GM23248 (cell line): ENCODE results near the gene RASAL2. TPM values are rescaled to one million over a fixed set of nuclear protein-coding genes. Genes with fewer than 3 reads are reported as not detected.

Experiments
- DNase-seq: peaks from one replicate; pipeline ENCODE4 v3.0.0-alpha.2; 2015
- H2AFZ ChIP-seq: fragments of 200-600 bp; sonication (generic); 2 replicates; pipeline ENCODE4 v1.6.1; 2016; ENCODE audit warnings: antibody characterized with exemption
- H3F3A ChIP-seq: fragments of 200-600 bp; sonication (generic); 2 replicates; pipeline ENCODE4 v1.6.1; 2016; ENCODE audit warnings: mild to moderate bottlenecking, antibody characterized with exemption, mixed run types; ENCODE audit not compliant: insufficient read depth
- H3K27ac ChIP-seq: fragments of 200-600 bp; sonication (generic); 2 replicates; pipeline ENCODE4 v1.5.1; 2016; ENCODE audit warnings: mild to moderate bottlenecking
- H3K27me3 ChIP-seq: fragments of 200-600 bp; sonication (generic); replicated peaks from 2 replicates; pipeline ENCODE4 v1.6.1; 2016; ENCODE audit warnings: mild to moderate bottlenecking; ENCODE audit not compliant: insufficient read depth
- H3K36me3 ChIP-seq: fragments of 200-600 bp; sonication (generic); 2 replicates; pipeline ENCODE4 v1.6.1; 2016; ENCODE audit warnings: low read depth, mild to moderate bottlenecking
- H3K4me1 ChIP-seq: fragments of 200-600 bp; sonication (generic); 2 replicates; pipeline ENCODE4 v1.6.1; 2016; ENCODE audit warnings: mild to moderate bottlenecking; ENCODE audit not compliant: insufficient read depth
- H3K4me2 ChIP-seq: fragments of 200-600 bp; sonication (generic); one replicate; pipeline ENCODE4 v1.6.1; 2016; ENCODE audit warnings: mild to moderate bottlenecking; ENCODE audit not compliant: unreplicated experiment
- H3K4me3 ChIP-seq: fragments of 200-600 bp; sonication (generic); 2 replicates; pipeline ENCODE4 v1.5.1; 2016; ENCODE audit warnings: mild to moderate bottlenecking
- H3K79me2 ChIP-seq: fragments of 200-600 bp; sonication (generic); 2 replicates; pipeline ENCODE4 v1.6.1; 2016; ENCODE audit warnings: mild to moderate bottlenecking; ENCODE audit not compliant: insufficient read depth
- H3K9ac ChIP-seq: fragments of 200-600 bp; sonication (generic); 2 replicates; pipeline ENCODE4 v1.6.1; 2016; ENCODE audit warnings: mild to moderate bottlenecking
- H3K9me2 ChIP-seq: fragments of 200-600 bp; sonication (generic); 2 replicates; pipeline ENCODE4 v1.6.1; 2016; ENCODE audit warnings: mixed run types, mild to moderate bottlenecking, moderate library complexity; ENCODE audit not compliant: insufficient read depth
- H3K9me3 ChIP-seq: fragments of 200-600 bp; sonication (generic); one replicate; pipeline ENCODE4 v1.6.1; 2017; ENCODE audit warnings: low read depth
- H4K20me1 ChIP-seq: fragments of 200-600 bp; sonication (generic); 2 replicates; pipeline ENCODE4 v1.6.0; 2016; ENCODE audit not compliant: insufficient read depth
- EZH2 ChIP-seq: fragments of 200-600 bp; sonication (generic); IDR thresholded peaks from 2 replicates; pipeline ENCODE4 v1.6.1; 2018; ENCODE audit warnings: antibody characterized with exemption, mild to moderate bottlenecking; ENCODE audit not compliant: insufficient read depth, poor library complexity, severe bottlenecking
- EZH2phosphoT487 ChIP-seq: fragments of 200-600 bp; sonication (generic); IDR thresholded peaks from 2 replicates; pipeline ENCODE4 v1.6.1; 2018; ENCODE audit warnings: antibody characterized with exemption, moderate library complexity, mild to moderate bottlenecking, low read depth; ENCODE audit not compliant: insufficient read depth
- WGBS, 2 experiments: methylation state at CpG; one replicate each; pipeline ENCODE4 v1.1.6; 2015 to 2017; ENCODE audit warnings: low lambda C conversion rate in 2 of 2, low coverage in 1 of 2; ENCODE audit errors: missing lambda C conversion rate in 2 of 2; 5-methylcytosine and 5-hydroxymethylcytosine counted together
- in situ Hi-C: fragments of 300-500 bp; cut with MboI; formaldehyde crosslinking; loops from 2 replicates; pipeline ENCODE4 v1.15.0; 2020
- polyA plus RNA-seq: library from polyadenylated mRNA; unstranded; fragments of >200 nt; fragmentation: Nextera tagmentation; extraction: Ambion mirVana; gene quantifications from 2 replicates; pipeline ENCODE4 v1.2.1, GENCODE V29; 2016
- total RNA-seq: library from RNA; depleted of rRNA; stranded (reverse); fragments of >200 nt; shearing (Covaris generic); gene quantifications from 2 replicates; pipeline ENCODE4 v1.2.3, GENCODE V29; 2014

RASAL2 gene
- total and polyA plus RNA-seq, 2 experiments from 2014 or later, result 10.1 to 23.1 TPM

GRCh38 chr1:178172939-178173338 is 79.0 kb downstream of the RASAL2 start:
- H3K27me3 ChIP-seq, result no peaks in the 10 kb centered on the region
- WGBS, 2 experiments, result 87 to 89% methylated on average over 3 of the region's 3 CpGs
- peak; percentile 16 for DNase-seq
- H3K9me2 ChIP-seq, result no peaks in the 10 kb centered on the region; the same call in 1 of the 2 replicates
- H3K79me2 ChIP-seq, result peaks cover 100% of the 10 kb centered on the region
- in situ Hi-C loops, result no loop called here
- no peak overlapping the region for H3K27ac ChIP-seq
- no peak overlapping the region for H3K9ac ChIP-seq
- H3K4me1 ChIP-seq, result peaks cover 32% of the 10 kb centered on the region
- no peak overlapping the region for H3K4me2 ChIP-seq
- H2AFZ ChIP-seq, result no peak overlapping the region
- H4K20me1 ChIP-seq, result 0 out of 2 replicates have a peak, but pooled peaks cover 4% of the 10 kb centered on the region
- H3K36me3 ChIP-seq, result no peaks in the 10 kb centered on the region
- H3K4me3 ChIP-seq, result no peak overlapping the region
- H3K9me3 ChIP-seq, result no peaks in the 10 kb centered on the region
- no peaks in the 10 kb centered on the region; the same call in 1 of the 2 replicates for H3F3A ChIP-seq
- TF ChIP-seq EZH2 (no peak), EZH2phosphoT487 (no peak)

- peaks cover 100% of the 10 kb centered on the region for H3K79me2 ChIP-seq
- no peak overlapping the region for H3K4me3 ChIP-seq
- WGBS, 2 experiments, result 95 to 100% methylated on average over 1 of the region's 1 CpG
- TF ChIP-seq EZH2phosphoT487, result no peak
- H3K4me2 ChIP-seq, result no peak overlapping the region
- no peaks in the 10 kb centered on the region for H4K20me1 ChIP-seq
- no peak overlapping the region for H3K9ac ChIP-seq
- H3K9me2 ChIP-seq, result no peaks in the 10 kb centered on the region; the same call in 1 of the 2 replicates
- H3F3A ChIP-seq, result no peaks in the 10 kb centered on the region
- no peak for DNase-seq
- no peaks in the 10 kb centered on the region for H3K36me3 ChIP-seq
- in situ Hi-C loops, result no loop called here
- peaks cover 16% of the 10 kb centered on the region for H3K4me1 ChIP-seq
- no peak overlapping the region for H2AFZ ChIP-seq
- no peak overlapping the region for H3K27ac ChIP-seq
- no peaks in the 10 kb centered on the region for H3K27me3 ChIP-seq
- H3K9me3 ChIP-seq, result no peaks in the 10 kb centered on the region
Measured at GRCh38 chr1:178174539-178174938, 80.6 kb downstream of the RASAL2 start.

- Histone ChIP-seq H3K9me2 (no peaks in the 10 kb centered on the region), H3K79me2 (peaks cover 100% of the 10 kb centered on the region), H3K36me3 (no peaks in the 10 kb centered on the region), H3K9me3 (no peaks in the 10 kb centered on the region), H3K27ac (no peak overlapping the region), H4K20me1 (peaks cover 19% of the 10 kb centered on the region; the same call in 1 of the 2 replicates), H3K9ac (no peak overlapping the region), H3K4me1 (no peaks in the 10 kb centered on the region), H3K4me3 (no peak overlapping the region), H3K27me3 (no peaks in the 10 kb centered on the region), H2AFZ (no peak overlapping the region), H3K4me2 (no peak overlapping the region), H3F3A (no peaks in the 10 kb centered on the region)
- in situ Hi-C loops, result no loop called here
- TF ChIP-seq EZH2phosphoT487, result no peak
- no peak for TF ChIP-seq EZH2
- no peak for DNase-seq
- 98 to 99% methylated on average over 9 to 10 of the region's 10 CpGs for WGBS, 2 experiments
Measured at GRCh38 chr1:178180405-178180804, 86.5 kb downstream of the RASAL2 start.

GRCh38 chr1:178183796-178184195 is 89.9 kb downstream of the RASAL2 start:
- Histone ChIP-seq H3K27ac (no peak overlapping the region), H3K27me3 (no peaks in the 10 kb centered on the region), H3K36me3 (no peaks in the 10 kb centered on the region), H3K9me2 (no peaks in the 10 kb centered on the region; the same call in 1 of the 2 replicates), H3K4me3 (no peak overlapping the region), H3K4me1 (no peaks in the 10 kb centered on the region), H3K9me3 (no peaks in the 10 kb centered on the region), H3K79me2 (peaks cover 100% of the 10 kb centered on the region), H3F3A (no peaks in the 10 kb centered on the region), H2AFZ (no peak overlapping the region), H3K9ac (no peak overlapping the region), H4K20me1 (peaks cover 22% of the 10 kb centered on the region; the same call in 1 of the 2 replicates), H3K4me2 (no peak overlapping the region)
- no peak for DNase-seq
- in situ Hi-C loops, result no loop called here
- TF ChIP-seq EZH2, result no peak
- TF ChIP-seq EZH2phosphoT487, result no peak

- no peak for DNase-seq
- 0 out of 2 replicates have a peak, but pooled peaks cover 8% of the 10 kb centered on the region for H3F3A ChIP-seq
- no peaks in the 10 kb centered on the region for H3K36me3 ChIP-seq
- TF ChIP-seq EZH2phosphoT487 (no peak), EZH2 (no peak)
- H4K20me1 ChIP-seq, result peaks cover 21% of the 10 kb centered on the region; the same call in 1 of the 2 replicates
- peaks cover 99% of the 10 kb centered on the region for H3K79me2 ChIP-seq
- H3K27ac ChIP-seq, result no peak overlapping the region
- H3K4me2 ChIP-seq, result no peak overlapping the region
- H3K9ac ChIP-seq, result no peak overlapping the region
- no peak overlapping the region for H2AFZ ChIP-seq
- WGBS, 2 experiments, result 96% methylated on average over 3 of the region's 3 CpGs
- no peaks in the 10 kb centered on the region for H3K9me3 ChIP-seq
- peaks cover 9% of the 10 kb centered on the region for H3K4me1 ChIP-seq
- H3K9me2 ChIP-seq, result no peaks in the 10 kb centered on the region; the same call in 1 of the 2 replicates
- in situ Hi-C loops, result no loop called here
- H3K4me3 ChIP-seq, result no peak overlapping the region
- H3K27me3 ChIP-seq, result no peaks in the 10 kb centered on the region
Measured at GRCh38 chr1:178188306-178188705, 94.4 kb downstream of the RASAL2 start.
